ENCODE measurements around the gene NRAP.
A peak's percentile ranks its signal among the peaks of the same experiment; 100 is the strongest.

Gene NRAP

DNA sequence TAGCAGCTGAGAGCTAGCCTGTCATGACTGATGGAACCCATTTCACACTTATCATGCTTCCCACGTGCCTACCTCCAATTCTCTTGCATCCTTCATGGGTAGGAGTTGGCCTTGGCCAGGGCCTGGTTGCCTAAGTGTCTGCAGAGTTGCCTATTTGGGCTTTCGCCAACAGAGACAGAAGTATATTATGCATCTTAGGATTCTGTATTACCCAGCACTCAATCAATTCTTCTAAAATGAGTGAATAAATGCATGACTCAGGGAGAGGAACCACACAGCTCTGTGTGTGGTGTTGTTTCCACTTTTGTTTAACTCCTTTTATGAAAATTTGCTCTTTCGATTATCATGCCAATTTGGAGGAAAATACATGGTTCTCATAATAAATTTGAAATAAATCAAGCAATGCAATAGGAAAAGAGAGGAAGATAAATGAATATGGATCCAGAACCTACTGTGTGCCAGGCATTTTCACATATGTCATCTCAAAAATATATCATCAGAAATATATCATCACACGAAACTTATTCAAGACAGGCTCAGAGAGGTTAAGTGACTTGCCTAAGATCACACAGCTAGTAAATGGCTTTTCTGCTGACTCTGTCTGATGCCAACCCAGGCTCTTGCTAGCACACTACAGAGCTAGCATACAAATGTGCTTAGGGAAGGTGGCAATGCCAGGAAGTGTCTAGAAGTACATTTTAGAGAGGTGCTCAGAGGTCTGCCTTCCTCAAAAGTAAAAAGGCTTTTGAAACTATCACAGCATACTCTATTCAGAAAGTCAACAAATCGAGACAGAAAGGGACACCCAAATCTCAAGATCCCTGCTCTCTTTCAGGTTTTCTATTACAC, 120.5 kb downstream of the NRAP start:
- Histone ChIP-seq H3K4me1 (ENCODE audit: control insufficient read depth, insufficient read depth, low read length) (no peaks in the 10 kb centered on the region), H3K36me3 (ENCODE audit: control insufficient read depth, insufficient read depth, low read length) (no peaks in the 10 kb centered on the region), H3K27me3 (ENCODE audit: control insufficient read depth, insufficient read depth, low read length) (peaks cover 26% of the 10 kb centered on the region), H3K4me3 (ENCODE audit: low read depth, low read length) (no peak overlapping the region), H3K9ac (ENCODE audit: low read depth, low read length) (no peak overlapping the region), H3K9me3 (ENCODE audit: control insufficient read depth, insufficient read depth, low read length) (no peaks in the 10 kb centered on the region), H3K27ac (ENCODE audit: low read depth, low read length) (no peak overlapping the region)

DNA sequence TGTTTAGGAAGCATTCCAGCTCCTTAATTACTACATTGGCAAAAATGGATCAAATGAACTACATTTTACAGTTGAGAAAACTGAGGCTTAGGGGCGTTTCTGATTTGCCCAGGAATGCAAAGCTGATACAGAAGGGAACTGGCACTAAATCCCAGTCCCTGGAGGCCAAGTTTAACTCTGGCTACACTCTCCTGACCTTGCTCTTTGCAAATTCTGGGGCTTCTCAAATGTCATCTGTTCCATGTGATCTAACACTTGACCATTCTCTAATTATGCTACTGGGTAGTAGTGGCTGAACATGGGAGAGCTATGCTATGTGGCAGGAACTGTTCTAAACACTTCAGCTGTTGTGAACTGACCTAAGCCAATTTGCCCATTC, 122.3 kb downstream of the NRAP start:
- peaks cover 15% of the 10 kb centered on the region for H3K27me3 ChIP-seq (ENCODE audit: control insufficient read depth, insufficient read depth, low read length)
- H3K9ac ChIP-seq (ENCODE audit: low read depth, low read length): no peak overlapping the region
- H3K9me3 ChIP-seq (ENCODE audit: control insufficient read depth, insufficient read depth, low read length): no peaks in the 10 kb centered on the region
- no peaks in the 10 kb centered on the region for H3K36me3 ChIP-seq (ENCODE audit: control insufficient read depth, insufficient read depth, low read length)
- no peak overlapping the region for H3K27ac ChIP-seq (ENCODE audit: low read depth, low read length)
- no peaks in the 10 kb centered on the region for H3K4me1 ChIP-seq (ENCODE audit: control insufficient read depth, insufficient read depth, low read length)
- H3K4me3 ChIP-seq (ENCODE audit: low read depth, low read length): no peak overlapping the region

DNA sequence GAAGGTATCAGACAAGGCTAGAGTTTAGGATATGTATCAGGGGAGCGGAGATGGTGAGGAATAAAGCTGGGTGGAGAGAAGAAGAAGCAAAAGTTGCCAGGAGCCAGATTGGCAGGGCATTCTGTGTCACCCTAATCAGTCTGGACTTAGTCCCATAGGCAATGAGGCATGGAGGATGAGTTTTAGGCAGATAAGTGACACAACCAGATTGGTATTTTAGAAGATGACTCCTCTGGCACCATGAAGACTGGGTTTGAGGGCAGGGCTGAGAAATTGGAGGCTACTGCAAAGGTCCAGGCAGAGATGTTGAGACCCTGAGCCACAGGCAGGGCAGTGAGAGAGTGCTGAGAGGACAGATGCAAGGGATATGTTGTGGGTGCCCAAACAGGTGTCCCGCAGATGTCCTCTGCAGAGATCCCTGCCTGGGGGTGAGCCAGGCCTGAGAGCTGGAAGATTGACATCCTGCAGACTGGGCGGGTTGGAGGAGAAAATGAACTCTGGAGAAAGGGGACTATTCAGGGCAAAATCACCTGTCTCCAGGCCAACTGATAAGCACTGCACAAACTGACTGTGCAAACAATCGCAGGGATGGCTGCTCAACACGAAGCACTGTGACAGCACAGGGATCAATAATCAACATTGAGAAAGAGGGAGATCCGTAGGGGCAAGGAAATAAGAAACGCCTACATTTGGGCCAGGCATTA, 122.8 kb downstream of the NRAP start:
- Histone ChIP-seq H3K27ac (ENCODE audit: low read depth, low read length) (peak overlapping the region; percentile 26), H3K4me3 (ENCODE audit: low read depth, low read length) (no peak overlapping the region), H3K9ac (ENCODE audit: low read depth, low read length) (no peak overlapping the region), H3K36me3 (ENCODE audit: control insufficient read depth, insufficient read depth, low read length) (no peaks in the 10 kb centered on the region), H3K4me1 (ENCODE audit: control insufficient read depth, insufficient read depth, low read length) (no peaks in the 10 kb centered on the region), H3K9me3 (ENCODE audit: control insufficient read depth, insufficient read depth, low read length) (no peaks in the 10 kb centered on the region), H3K27me3 (ENCODE audit: control insufficient read depth, insufficient read depth, low read length) (peaks cover 11% of the 10 kb centered on the region)

DNA sequence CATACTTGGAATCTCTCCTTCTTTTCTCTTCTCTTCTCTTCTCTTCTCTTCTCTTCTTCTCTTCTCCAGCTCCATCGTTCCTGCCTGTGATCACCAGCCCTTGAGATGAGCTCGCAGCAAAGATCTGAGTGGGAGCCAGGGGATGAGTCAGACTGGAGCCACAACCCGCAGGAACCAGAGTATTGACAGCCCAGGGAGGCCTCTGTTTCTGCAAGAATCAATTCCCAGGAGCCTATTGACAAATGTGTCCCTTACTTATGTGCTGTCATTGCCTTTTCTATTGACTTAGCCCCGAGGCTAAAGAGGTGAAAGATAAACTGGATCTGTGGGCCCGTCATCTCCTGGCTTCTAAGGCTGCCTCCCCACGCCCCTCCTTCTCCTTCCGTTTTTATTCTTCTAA, 124.1 kb downstream of the NRAP start:
- H3K27ac ChIP-seq (ENCODE audit: low read depth, low read length): no peak overlapping the region

More for the DNA sequence above, 124.1 kb downstream of the NRAP start:
- Histone ChIP-seq H3K9me3 (ENCODE audit: control insufficient read depth, insufficient read depth, low read length) (no peaks in the 10 kb centered on the region), H3K4me1 (ENCODE audit: control insufficient read depth, insufficient read depth, low read length) (no peaks in the 10 kb centered on the region), H3K4me3 (ENCODE audit: low read depth, low read length) (no peak overlapping the region), H3K36me3 (ENCODE audit: control insufficient read depth, insufficient read depth, low read length) (no peaks in the 10 kb centered on the region), H3K27me3 (ENCODE audit: control insufficient read depth, insufficient read depth, low read length) (peaks cover 11% of the 10 kb centered on the region), H3K9ac (ENCODE audit: low read depth, low read length) (no peak overlapping the region)
